WI38 (cell line): ENCODE data around the gene ACE.

Source experiments
- H3K4me3 ChIP-seq: 2 replicates; pipeline ENCODE4 v1.5.1; 2011; ENCODE audit warnings: low read depth, mild to moderate bottlenecking, control low read depth, low read length
- TF ChIP-seq, protein P1 (sequence below): IDR thresholded peaks from 2 replicates; pipeline ENCODE4 v1.5.1; 2012; ENCODE audit warnings: low read depth, mild to moderate bottlenecking, control low read depth, low read length

Gene ACE

GRCh38 chr17:63514477-63514876, 37.6 kb downstream of the ACE start:
- TF ChIP-seq, protein P1, sequence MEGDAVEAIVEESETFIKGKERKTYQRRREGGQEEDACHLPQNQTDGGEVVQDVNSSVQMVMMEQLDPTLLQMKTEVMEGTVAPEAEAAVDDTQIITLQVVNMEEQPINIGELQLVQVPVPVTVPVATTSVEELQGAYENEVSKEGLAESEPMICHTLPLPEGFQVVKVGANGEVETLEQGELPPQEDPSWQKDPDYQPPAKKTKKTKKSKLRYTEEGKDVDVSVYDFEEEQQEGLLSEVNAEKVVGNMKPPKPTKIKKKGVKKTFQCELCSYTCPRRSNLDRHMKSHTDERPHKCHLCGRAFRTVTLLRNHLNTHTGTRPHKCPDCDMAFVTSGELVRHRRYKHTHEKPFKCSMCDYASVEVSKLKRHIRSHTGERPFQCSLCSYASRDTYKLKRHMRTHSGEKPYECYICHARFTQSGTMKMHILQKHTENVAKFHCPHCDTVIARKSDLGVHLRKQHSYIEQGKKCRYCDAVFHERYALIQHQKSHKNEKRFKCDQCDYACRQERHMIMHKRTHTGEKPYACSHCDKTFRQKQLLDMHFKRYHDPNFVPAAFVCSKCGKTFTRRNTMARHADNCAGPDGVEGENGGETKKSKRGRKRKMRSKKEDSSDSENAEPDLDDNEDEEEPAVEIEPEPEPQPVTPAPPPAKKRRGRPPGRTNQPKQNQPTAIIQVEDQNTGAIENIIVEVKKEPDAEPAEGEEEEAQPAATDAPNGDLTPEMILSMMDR: no peak
- H3K4me3 ChIP-seq: no peak overlapping the region

DNA sequence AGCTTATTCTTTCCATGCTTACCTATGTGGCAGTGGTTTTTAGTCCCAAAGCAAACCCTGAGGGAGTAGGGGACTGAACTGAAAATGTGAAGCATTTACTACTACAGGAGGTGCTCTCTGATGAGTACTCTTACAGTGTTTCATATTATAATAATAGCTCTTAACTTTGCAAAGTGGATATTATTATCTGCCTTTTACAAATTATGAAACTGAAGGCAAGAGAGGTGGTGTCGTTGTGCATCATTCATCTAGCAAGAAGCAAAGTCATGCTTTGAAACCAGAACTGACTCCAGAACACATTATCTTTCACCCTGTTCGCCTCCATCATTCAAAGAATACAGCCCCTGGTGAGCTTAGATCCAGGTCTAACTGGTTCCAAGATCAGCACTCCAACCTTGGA, 38.1 kb downstream of the ACE start:
- TF ChIP-seq, protein P1: no peak
- no peak overlapping the region for H3K4me3 ChIP-seq

DNA sequence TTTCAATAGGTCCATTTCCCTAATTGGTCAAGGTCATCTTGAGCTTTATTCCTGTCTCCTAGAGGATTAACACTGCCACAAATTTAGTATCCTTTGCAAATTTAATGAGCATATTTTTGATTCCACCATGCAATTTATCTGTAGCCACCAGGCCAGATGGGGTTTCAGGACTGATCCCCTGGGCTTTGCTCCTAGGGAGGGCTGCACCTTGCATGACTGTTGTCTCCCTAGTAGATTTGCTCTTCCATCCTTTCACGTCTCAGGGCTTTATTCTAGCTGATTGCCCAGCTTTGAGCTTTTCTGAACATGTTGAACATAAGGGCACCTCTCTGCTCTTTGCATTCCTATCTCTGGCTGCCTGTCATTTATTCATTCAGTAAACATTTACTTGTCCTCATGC, 38.6 kb downstream of the ACE start:
- TF ChIP-seq, protein P1: no peak
- H3K4me3 ChIP-seq: no peak overlapping the region

DNA sequence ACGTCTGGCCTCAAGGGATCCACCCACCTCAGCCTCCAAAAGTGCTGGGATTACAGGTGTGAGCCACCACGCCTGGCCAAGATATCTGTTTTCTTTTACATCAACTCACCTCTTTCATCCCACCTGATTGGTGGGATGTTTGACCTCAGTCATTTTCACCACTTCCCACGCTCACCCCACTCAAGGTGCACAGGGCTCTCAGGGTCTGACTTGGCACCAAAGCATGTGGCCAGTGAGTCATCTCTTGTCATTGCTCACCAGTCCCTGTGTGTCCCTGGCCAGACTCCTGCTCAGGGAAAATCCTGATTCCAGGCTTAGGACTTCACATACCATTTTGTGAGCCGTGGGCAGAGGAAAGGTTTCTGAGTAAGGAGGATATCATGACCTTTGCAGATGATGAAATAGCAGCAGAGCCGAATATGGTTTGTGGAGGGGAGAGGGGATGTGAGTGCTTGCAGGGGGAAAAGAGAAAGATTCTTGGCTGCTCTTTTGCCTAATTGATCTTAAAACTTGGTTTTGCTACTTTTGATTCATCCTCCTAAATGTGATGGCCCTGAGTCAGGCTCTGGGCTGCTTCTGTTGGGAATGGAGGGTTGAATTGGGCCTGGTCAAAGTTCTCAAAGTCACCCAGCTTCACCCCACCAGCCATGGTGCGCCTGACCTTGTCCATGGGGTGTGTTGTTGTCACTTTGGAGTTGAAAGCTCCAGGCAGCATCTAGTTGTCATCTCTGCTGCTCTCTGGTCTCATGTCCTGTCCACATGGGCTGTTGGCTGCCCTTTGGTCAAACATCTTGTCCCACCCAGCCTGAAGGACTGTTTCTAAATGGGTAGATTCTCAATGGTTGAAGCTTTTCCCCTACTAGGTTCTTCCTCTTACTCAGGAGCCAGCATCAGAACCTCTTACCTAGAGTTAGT, 40.3 kb downstream of the ACE start:
- H3K4me3 ChIP-seq: no peak overlapping the region
- TF ChIP-seq, protein P1: no peak

- TF ChIP-seq, protein P1: no peak
- H3K4me3 ChIP-seq: no peak overlapping the region
Measured at GRCh38 chr17:63517825-63518534, 41.1 kb downstream of the ACE start.

- H3K4me3 ChIP-seq: no peak overlapping the region
- TF ChIP-seq, protein P1: no peak
Measured at GRCh38 chr17:63519116-63519881, 42.4 kb downstream of the ACE start.
